GM21619 (cell line): ENCODE data around the gene ALKBH1.
A peak's percentile ranks its signal among the peaks of the same experiment; 100 is the strongest.
"Not testable (repeated sequence)": the region's sequence is repeated elsewhere in the genome, so short reads cannot be mapped to it uniquely, and the experiment has no call there.

Source experiments
- ATAC-seq: cut with Tn5 transposase; IDR thresholded peaks from one replicate; pipeline ENCODE4 v1.9.1; 2021; ENCODE audit not compliant: unreplicated experiment

The ALKBH1 gene

GRCh38 chr14:77707724-77708408 lies at the start of gene ALKBH1, which contains the start of gene SLIRP:
Gene ALKBH1 (minus strand): TSS chr14:77708023. CDS start chr14:77708004, 19 bp downstream.
Gene SLIRP (plus strand): TSS chr14:77708103. CDS start chr14:77708112, 9 bp downstream.
- peak; percentile 98 for ATAC-seq

GRCh38 chr14:77752799-77753516 lies 45.1 kb upstream of the ALKBH1 start:
- ATAC-seq, result no peak

- no peak for ATAC-seq
These were observed 44.4 kb upstream of the ALKBH1 start for GRCh38 chr14:77752266-77752665.

GRCh38 chr14:77747425-77747824 lies 39.6 kb upstream of the ALKBH1 start:
- not testable (repeated sequence) for ATAC-seq

GRCh38 chr14:77746064-77746702 lies 38.4 kb upstream of the ALKBH1 start:
- no peak for ATAC-seq

- no peak for ATAC-seq
These were observed 33.6 kb upstream of the ALKBH1 start for GRCh38 chr14:77741438-77741837.

- ATAC-seq, result peak; percentile 62
These were observed 30.9 kb upstream of the ALKBH1 start for GRCh38 chr14:77738559-77739250.

GRCh38 chr14:77730976-77731497 lies 23.2 kb upstream of the ALKBH1 start:
- ATAC-seq, result no peak

GRCh38 chr14:77722301-77722700 lies 14.5 kb upstream of the ALKBH1 start:
- no peak for ATAC-seq

GRCh38 chr14:77721437-77721836 lies 13.6 kb upstream of the ALKBH1 start:
- no peak for ATAC-seq

- ATAC-seq, result no peak
These were observed 9.9 kb upstream of the ALKBH1 start for GRCh38 chr14:77717608-77718305.

- no peak for ATAC-seq
These were observed 7.1 kb upstream of the ALKBH1 start for GRCh38 chr14:77714926-77715325.

GRCh38 chr14:77710364-77710763 lies 2.5 kb upstream of the ALKBH1 start:
- ATAC-seq, result no peak

- ATAC-seq, result no peak
These were observed 1.6 kb upstream of the ALKBH1 start for GRCh38 chr14:77709412-77709811.

GRCh38 chr14:77708749-77709148 lies 926 bp upstream of the ALKBH1 start:
- no peak for ATAC-seq

- peak; percentile 33 for ATAC-seq
These were observed 484 bp downstream of the ALKBH1 start for GRCh38 chr14:77707355-77707723.

- ATAC-seq, result no peak
These were observed 16.6 kb downstream of the ALKBH1 start for GRCh38 chr14:77691259-77691658.

GRCh38 chr14:77682158-77682553 lies 25.7 kb downstream of the ALKBH1 start:
- ATAC-seq, result no peak

- no peak for ATAC-seq
These were observed 26.3 kb downstream of the ALKBH1 start for GRCh38 chr14:77681196-77682157.
